Heart left ventricle (tissue), 16 donors: ENCODE data around the gene CLCN3. TPM values are rescaled to one million over a fixed set of nuclear protein-coding genes. Genes with fewer than 3 reads are reported as not detected.
"Not testable (repeated sequence)": the region's sequence is repeated elsewhere in the genome, so short reads cannot be mapped to it uniquely, and the experiment has no call there.

ENCODE experiments used
- ATAC-seq, 4 donors: fragments of 200-7000 bp; cut with Tn5 transposase; one replicate each; pipeline ENCODE4 v1.9.1; 2020 to 2022; ENCODE audit warnings: moderate library complexity in 4 of 4, mild to moderate bottlenecking in 3 of 4, moderate number of reproducible peaks in 1 of 4
- DNase-seq, 5 donors: peaks; one replicate each; pipeline ENCODE4 v3.0.0-alpha.2; 2020
- H3K27ac ChIP-seq, 12 donors: fragments of 200-600 bp; sonication (generic) in 4 of 12; one replicate each; pipeline versions ENCODE4 v1.5.0 to v1.8.0; 2016 to 2022; ENCODE audit warnings: mild to moderate bottlenecking in 2 of 12
- H3K27me3 ChIP-seq, 9 donors: fragments of 200-600 bp; sonication (generic) in 2 of 9; one replicate each; pipeline versions ENCODE4 v1.5.1 to v1.8.0; 2016 to 2022; ENCODE audit warnings: mild to moderate bottlenecking in 3 of 9
- H3K36me3 ChIP-seq, 9 donors: fragments of 200-600 bp; sonication (generic) in 2 of 9; one replicate each; pipeline versions ENCODE4 v1.5.0 to v1.8.0; 2018 to 2022; ENCODE audit warnings: mild to moderate bottlenecking in 2 of 9
- H3K4me1 ChIP-seq, 12 donors: fragments of 200-600 bp; sonication (generic) in 4 of 12; one replicate each; pipeline versions ENCODE4 v1.5.0 to v1.8.0; 2016 to 2022; ENCODE audit warnings: mild to moderate bottlenecking in 3 of 12
- H3K4me3 ChIP-seq, 12 donors: fragments of 200-600 bp; sonication (generic) in 4 of 12; one replicate each; pipeline versions ENCODE4 v1.5.0 to v1.8.0; 2017 to 2022; ENCODE audit warnings: mild to moderate bottlenecking in 9 of 12, moderate library complexity in 4 of 12
- H3K9me3 ChIP-seq, 12 donors: fragments of 200-600 bp; sonication (generic) in 4 of 12; one replicate each; pipeline versions ENCODE4 v1.5.0 to v1.8.0; 2016 to 2022; ENCODE audit warnings: mild to moderate bottlenecking in 1 of 12
- POLR2A ChIP-seq, 2 donors: fragments of 450-650 bp; IDR thresholded peaks; one replicate each; pipeline ENCODE4 v1.6.1; 2017; ENCODE audit warnings: antibody characterized with exemption in 2 of 2, mild to moderate bottlenecking in 2 of 2, moderate library complexity in 2 of 2
- WGBS, 4 donors: extraction: QIAGEN DNeasy Blood & Tissue Kit in 2 of 4; methylation state at CpG; one replicate each; pipeline versions ENCODE4 v1.1.5 to v1.1.7; 2013 to 2018; 5-methylcytosine and 5-hydroxymethylcytosine counted together
- intact Hi-C, 10 donors: fragments of 100-400 bp; cut with DNase I; formaldehyde crosslinking; loops; one replicate each; pipeline versions ENCODE4 v1.11.1 to v1.14.2; 2022
- polyA plus RNA-seq, 2 donors: library from polyadenylated mRNA; stranded (reverse); fragments of 200-250 nt; gene quantifications; one replicate each; pipeline ENCODE4 v1.2.3, GENCODE V29; 2013
- total RNA-seq, 9 donors: library from RNA; depleted of rRNA in 2 of 9; stranded (reverse); fragments of >200 nt in 2 of 9; fragmentation: NEBNext Ultra II Directional in 3 of 9; extraction: Animal tissue kit (Norgen Biotek cat#: 25700) in 3 of 9; gene quantifications; one replicate each; pipeline versions ENCODE4 v1.1.0 to v1.2.4, GENCODE V29; 2016 to 2023
- TF ChIP-seq, protein P1 (sequence below), 12 donors: fragments of 200-600 bp; sonication (generic) in 4 of 12; IDR thresholded peaks; one replicate each; pipeline versions ENCODE4 v1.5.0 to v1.8.0; 2018 to 2022; ENCODE audit warnings: antibody characterized with exemption in 12 of 12, mild to moderate bottlenecking in 5 of 12
- donor health status: ischemic (EF 13 %, LVEDD 7.1; RV severe dilation, severe dysfunction).
- donor health status: healthy with polysubstance abuse.
- donor health status: DM: no; HTN: yes; CAD: no.
- donor health status: DM: no; HTN: no; CAD: no.
- donor health status: ischemic (EF 25% LVEDD 6.9; RV normal size, moderate dysfunction).
- donor health status: ischemic (EF 25% LVEDD 5.7; RV mildly dilated, moderate dysfunction).
- donor health status: healthy.
- donor health status: DM: yes; HTN: yes; CAD: no.
- donor health status: ischemic (EF 35%, LVEDD 5.7; RV mildly dilated, moderate dysfunction).
- donor health status: nonischemic (EF 11% LVEDD 7.7; RV severe dilation, severe dysfunction).
- donor health status: DM: yes; HTN: yes; CAD: no.
- donor health status: PGD.
- donor health status: ischemic (EF 29% LVEDD 5.4; RV normal size, mild dysfunction).
- donor health status: nonischemic (EF 23%, LVEDD 6.1; RV moderate dilation, normal function).

CLCN3 gene
- total and polyA plus RNA-seq, 11 donors = 17.4 to 86.2 (median 57.4) TPM

DNA sequence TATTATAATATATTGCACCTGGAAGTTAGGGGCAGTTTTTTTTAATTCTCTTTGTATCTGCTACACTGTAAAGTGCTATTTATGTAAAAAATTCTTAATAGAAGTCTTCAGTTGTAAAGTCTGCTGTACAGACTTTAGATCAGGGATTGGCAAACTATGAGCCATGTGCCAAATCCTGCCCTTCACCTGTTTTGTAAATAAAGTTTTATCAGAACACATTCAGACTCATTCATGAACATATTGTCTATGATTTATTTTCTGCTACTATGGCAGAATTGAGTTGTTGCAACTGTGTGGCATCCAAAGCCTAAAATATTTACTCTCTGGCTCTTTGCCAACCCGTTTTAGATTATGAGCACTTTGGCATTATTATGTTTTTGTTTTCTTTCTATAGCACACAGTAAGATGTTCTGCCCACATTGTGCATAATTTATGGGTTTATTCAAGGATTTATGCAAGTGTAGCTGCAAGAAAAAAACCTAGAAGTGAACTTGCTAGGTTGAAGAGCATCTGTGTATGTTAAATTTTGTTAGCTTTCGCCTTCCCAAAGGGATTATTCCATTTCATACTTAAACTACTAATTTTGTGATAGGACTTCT is 56.9 kb downstream of the CLCN3 start:
- DNase-seq = no peak
- Histone ChIP-seq H3K27me3 (no peaks in the 10 kb centered on the region), H3K36me3 (peaks cover 0 to 24% (median 12%) of the 10 kb centered on the region in 9 donors), H3K9me3 (no peaks in the 10 kb centered on the region), H3K27ac (no peak overlapping the region), H3K4me1 (peaks cover 0 to 13% (median 0%) of the 10 kb centered on the region in 12 donors), H3K4me3 (no peak overlapping the region)
- TF ChIP-seq POLR2A (IDR thresholded peaks at IDR 0.05) = no peak
- TF ChIP-seq, protein P1, sequence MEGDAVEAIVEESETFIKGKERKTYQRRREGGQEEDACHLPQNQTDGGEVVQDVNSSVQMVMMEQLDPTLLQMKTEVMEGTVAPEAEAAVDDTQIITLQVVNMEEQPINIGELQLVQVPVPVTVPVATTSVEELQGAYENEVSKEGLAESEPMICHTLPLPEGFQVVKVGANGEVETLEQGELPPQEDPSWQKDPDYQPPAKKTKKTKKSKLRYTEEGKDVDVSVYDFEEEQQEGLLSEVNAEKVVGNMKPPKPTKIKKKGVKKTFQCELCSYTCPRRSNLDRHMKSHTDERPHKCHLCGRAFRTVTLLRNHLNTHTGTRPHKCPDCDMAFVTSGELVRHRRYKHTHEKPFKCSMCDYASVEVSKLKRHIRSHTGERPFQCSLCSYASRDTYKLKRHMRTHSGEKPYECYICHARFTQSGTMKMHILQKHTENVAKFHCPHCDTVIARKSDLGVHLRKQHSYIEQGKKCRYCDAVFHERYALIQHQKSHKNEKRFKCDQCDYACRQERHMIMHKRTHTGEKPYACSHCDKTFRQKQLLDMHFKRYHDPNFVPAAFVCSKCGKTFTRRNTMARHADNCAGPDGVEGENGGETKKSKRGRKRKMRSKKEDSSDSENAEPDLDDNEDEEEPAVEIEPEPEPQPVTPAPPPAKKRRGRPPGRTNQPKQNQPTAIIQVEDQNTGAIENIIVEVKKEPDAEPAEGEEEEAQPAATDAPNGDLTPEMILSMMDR (IDR thresholded peaks at IDR 0.05) = no peak
- intact Hi-C loops = no loop called here
- 75 to 78% (median 78%) methylated on average over 2 of the region's 2 CpGs for WGBS, 4 donors
- no peak for ATAC-seq

DNA sequence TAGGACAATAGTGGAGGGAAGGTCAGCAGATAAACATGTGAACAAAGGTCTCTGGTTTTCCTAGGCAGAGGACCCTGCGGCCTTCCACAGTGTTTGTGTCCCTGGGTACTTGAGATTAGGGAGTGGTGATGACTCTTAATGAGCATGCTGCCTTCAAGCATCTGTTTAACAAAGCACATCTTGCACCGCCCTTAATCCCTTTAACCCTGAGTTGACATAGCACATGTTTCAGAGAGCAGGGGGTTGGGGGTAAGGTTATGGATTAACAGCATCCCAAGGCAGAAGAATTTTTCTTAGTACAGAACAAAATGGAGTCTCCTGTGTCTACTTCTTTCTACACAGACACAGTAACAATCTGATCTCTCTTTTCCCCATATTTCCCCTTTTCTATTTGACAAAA is 58.1 kb downstream of the CLCN3 start:
- intact Hi-C loops, DNase-seq, H3K9me3 ChIP-seq, H3K27ac ChIP-seq, ATAC-seq, H3K4me3 ChIP-seq, H3K27me3 ChIP-seq: not testable (repeated sequence)
- H3K36me3 ChIP-seq = peaks cover 0 to 36% (median 13%) of the 10 kb centered on the region in 9 donors
- 40 to 84% (median 61%) methylated on average over 1 to 2 of the region's 2 CpGs for WGBS, 4 donors
- H3K4me1 ChIP-seq = peaks cover 0 to 13% (median 0%) of the 10 kb centered on the region in 12 donors

DNA sequence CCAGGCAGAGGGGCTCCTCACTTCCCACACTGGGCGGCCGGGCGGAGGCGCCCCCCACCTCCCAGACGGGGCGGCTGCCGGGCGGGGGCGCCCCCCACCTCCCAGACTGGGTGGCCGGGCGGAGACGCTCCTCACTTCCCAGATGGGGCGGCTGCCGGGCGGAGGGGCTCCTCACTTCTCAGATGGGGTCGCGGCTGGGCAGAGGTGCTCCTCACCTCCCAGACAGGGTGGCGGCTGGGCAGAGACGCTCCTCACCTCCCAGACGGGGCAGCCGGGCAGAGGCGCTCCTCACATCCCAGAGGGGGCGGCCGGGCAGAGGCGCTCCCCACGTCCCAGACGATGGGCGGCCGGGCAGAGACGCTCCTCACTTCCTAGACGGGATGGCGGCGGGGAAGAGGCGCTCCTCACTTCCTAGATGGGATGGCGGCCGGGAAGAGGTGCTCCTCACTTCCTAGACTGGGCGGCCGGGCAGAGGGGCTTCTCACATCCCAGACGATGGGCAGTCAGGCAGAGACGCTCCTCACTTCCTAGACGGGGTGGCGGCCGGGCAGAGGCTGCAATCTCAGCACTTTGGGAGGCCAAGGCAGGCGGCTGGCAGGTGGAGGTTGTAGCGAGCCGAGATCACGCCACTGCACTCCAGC is 58.7 kb downstream of the CLCN3 start:
- intact Hi-C loops, H3K27ac ChIP-seq, H3K4me1 ChIP-seq, H3K27me3 ChIP-seq, H3K4me3 ChIP-seq, H3K9me3 ChIP-seq, ATAC-seq, DNase-seq: not testable (repeated sequence)
- 94 to 97% (median 96%) methylated on average over 29 to 47 of the region's 47 CpGs for WGBS, 4 donors
- peaks cover 0 to 42% (median 18%) of the 10 kb centered on the region in 9 donors for H3K36me3 ChIP-seq

DNA sequence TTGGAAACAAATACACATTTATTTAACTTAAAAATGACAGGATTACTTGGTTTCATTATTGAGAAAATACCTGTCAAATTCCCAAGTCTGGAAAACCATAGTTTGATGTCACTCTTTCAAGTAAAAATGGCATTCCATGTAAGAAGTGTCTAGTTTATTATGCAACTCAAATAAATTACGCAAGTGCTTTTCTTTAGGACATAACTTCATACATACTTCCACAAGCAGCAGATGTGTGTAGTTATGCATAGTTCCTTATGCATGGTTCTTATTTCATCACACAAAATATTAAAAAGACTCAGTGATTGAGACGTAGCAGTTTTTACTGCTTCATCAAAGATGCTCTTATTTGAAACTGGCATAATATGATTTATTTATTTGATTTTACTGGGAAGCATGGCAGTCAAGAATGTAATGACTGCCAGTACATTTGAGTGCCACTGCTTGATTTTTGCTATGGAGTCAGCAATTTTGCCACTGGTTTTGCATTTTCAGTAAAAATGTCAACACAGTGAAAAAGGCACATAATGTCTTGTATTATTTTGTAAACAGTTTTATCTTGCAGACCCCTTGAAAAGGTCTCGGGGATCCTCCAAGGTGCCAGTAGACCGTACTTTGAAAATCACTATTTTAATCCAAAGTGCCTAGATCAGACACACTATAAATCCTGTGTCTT is 62.1 kb downstream of the CLCN3 start:
- intact Hi-C loops = no loop called here
- no peak overlapping the region for H3K4me3 ChIP-seq
- H3K4me1 ChIP-seq = peaks cover 0 to 4% (median 0%) of the 10 kb centered on the region in 12 donors
- TF ChIP-seq, protein P1 (IDR thresholded peaks at IDR 0.05) = no peak
- no peak for TF ChIP-seq POLR2A (IDR thresholded peaks at IDR 0.05)
- no peaks in the 10 kb centered on the region for H3K27me3 ChIP-seq
- H3K27ac ChIP-seq = no peak overlapping the region
- 91 to 94% (median 92%) methylated on average over 4 of the region's 4 CpGs for WGBS, 4 donors
- H3K9me3 ChIP-seq = no peaks in the 10 kb centered on the region
- H3K36me3 ChIP-seq = peaks cover 0 to 68% (median 19%) of the 10 kb centered on the region in 9 donors
- DNase-seq (no peak), ATAC-seq (no peak)

DNA sequence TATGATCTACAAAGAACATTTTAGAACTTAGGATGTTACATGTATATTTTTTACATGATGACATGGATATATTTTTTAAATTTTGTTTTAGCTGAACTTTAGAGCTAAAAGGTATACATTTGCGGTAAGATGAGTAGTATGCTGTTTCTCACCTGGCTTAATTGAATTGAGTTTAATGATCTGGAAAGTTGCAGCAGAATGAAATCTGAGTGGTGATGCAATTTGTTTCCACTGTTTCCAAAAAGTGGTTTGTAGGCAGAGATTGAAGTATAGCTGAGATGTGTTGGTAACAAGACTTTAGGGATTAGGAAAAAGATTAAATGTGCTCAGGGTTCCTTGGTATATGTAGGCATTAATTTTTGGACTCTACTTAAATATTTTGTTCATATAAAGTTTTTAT is 69.3 kb downstream of the CLCN3 start:
- Histone ChIP-seq H3K4me3 (no peak overlapping the region), H3K36me3 (peaks cover 0 to 91% (median 45%) of the 10 kb centered on the region in 9 donors), H3K9me3 (no peaks in the 10 kb centered on the region), H3K27ac (no peak overlapping the region), H3K4me1 (no peaks in the 10 kb centered on the region), H3K27me3 (no peaks in the 10 kb centered on the region)
- intact Hi-C loops = no loop called here
- no peak for ATAC-seq
- DNase-seq = no peak
- 96 to 100% (median 97%) methylated on average over 1 of the region's 1 CpG for WGBS, 4 donors
- TF ChIP-seq POLR2A (IDR thresholded peaks at IDR 0.05) = no peak
- TF ChIP-seq, protein P1 (IDR thresholded peaks at IDR 0.05) = no peak
